Amygdala (tissue), 56 donors: Measurements from ENCODE around the gene AEBP2.

Experiments used
- DNase-seq, 56 donors: peaks; one replicate each; lab custom pipeline; 2025; lab: John Stamatoyannopoulos, UW

Gene AEBP2

DNA sequence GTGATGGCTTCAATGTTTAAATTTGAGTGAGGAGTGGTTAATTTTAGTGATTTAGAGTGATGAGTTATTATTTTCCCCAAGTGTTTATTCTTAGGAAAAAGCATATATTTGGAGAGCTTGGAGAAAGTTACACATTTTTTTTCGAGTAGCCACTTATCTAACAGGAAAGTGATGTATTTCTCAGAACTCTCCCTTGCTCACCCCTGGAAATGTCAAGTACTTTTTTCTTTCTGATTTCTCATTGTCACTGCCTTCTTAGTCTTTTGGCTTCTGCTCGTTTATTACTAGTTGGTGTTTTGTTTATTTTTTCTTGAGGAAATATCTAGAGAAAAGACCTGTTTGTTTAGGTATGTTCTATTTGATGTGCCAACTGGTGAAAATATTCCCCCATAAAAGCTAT, 58.8 kb downstream of the AEBP2 start:
- DNase-seq, result no peak

DNA sequence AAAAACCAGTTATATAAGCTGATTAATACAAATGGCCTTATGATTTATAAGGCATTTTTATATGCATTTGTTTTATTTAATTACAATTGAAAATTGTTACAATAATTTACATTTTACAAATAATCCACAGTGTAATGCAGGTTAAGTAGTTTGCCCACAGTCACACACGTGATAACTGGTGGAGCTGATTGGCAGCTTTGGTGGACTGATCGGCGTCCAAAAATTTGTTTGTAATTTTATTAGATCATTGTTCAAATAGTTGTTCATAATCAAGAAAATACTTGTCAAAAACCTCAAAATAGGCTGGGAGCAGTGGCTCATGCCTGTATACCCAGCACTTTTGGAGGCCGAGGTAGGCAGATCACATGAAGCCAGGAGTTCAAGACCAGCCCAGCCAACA, 59.7 kb downstream of the AEBP2 start:
- no peak for DNase-seq

DNA sequence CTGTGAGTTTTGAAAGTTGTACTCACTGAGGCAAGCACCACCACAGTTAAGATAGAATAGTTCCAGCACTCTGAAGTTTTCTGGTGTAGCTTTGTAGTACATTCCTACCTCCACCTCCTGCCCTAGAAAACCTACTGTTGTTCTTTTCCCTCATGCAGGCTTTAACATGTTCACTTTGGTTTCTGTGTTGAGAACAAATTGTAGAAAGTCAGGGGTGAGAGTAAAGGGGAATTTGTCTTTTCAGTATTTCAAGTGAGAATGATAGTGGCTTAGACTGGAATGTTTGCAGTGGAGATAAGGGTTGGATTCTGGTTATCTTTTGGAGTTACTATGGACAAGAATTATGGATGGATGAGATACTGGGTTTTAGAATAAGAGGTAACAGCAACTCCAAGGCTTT, 67.2 kb downstream of the AEBP2 start:
- DNase-seq, result no peak

DNA sequence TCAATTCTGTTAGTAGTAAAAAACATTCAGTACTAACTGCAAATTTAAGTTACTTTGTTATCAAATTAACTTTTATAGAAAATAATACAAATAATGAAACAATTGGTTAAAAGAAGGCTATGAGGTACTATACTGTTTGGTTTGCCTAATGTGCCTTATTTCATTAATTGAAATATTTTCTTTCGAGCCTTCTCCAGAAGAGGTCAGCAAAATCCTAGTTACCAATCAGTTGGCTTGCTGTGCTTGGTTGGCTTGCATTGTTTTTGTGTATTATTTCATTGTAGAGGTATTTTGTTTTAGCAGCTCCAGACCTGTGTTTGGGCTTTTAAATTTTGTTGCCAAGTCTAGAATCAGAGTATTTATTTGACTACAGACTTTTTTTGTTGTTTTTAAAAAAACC, 68.5 kb downstream of the AEBP2 start:
- DNase-seq, result no peak

DNA sequence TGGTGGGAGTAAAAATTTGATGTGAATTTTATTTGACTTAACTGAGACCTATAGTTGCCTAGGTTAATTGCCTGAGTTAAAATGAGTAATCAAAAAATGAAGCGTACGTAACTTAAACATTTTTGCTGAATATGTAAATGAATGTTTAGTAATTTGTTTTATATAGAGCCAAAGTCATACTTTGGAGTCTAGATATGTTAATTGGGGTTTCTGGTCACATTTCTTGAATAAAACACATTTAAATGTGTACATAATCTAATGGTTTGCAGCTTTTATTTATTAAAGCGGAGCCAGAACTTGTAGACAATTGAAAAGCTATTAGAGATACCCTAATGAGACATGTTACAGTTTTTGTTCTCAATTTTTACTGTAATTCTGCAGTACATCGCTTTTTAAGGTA, 71.2 kb downstream of the AEBP2 start:
- no peak for DNase-seq

DNA sequence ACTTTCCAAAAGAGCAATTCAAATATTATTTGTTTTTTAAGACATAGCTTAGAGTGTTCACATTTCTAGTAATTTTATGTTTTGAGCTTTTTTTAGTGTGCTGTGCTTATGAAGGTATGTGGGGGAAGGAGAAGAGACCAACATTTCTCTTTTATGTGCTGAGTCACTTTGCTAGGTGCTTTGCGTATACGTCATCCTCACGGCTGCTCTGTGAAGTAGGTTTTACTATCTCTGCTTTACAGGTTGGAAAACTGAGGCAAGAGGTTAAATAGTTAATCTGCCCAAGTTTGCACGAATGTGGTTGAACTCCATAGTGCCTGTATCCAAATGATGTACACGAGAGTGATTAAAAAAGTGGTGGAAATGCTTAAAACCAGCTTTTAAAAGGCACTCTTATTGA, 75.9 kb downstream of the AEBP2 start:
- no peak for DNase-seq

DNA sequence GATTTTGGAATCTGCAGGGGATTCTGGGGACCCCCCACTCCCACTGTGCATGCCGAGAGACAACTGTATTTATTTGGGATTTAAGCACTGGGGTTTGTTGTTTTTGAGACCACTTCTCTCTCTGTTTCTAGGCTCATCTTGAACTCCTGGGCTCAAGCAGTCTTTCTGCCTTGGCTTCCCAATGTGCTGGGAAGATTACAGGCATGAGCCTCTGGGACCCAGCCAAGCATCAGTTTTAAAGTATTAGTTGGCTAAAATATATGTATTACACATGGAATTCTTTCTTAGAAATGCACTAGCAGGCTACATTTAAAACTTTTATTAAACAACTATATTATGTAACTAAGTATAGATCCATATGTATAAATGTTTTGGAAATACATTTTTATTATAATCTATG, 78.3 kb downstream of the AEBP2 start:
- no peak for DNase-seq

DNA sequence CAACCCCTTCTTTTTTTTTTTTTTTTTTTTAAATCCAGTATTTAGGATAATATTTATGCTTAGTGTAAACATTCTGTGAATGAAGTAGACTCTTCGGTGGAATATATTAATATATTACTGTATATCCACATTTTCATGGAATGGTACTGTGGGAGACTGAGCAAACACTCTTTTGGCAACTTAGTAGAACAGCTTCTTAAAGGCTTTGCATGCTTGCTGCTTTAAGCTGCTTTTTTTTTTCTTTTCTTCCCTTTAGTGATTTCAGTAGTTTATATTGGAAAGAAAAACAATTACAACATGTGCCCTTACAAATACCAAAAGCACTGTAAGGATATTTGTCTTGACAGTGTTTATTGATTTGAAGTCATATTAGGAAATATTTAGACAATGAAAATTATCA, 78.9 kb downstream of the AEBP2 start:
- DNase-seq, result no peak

DNA sequence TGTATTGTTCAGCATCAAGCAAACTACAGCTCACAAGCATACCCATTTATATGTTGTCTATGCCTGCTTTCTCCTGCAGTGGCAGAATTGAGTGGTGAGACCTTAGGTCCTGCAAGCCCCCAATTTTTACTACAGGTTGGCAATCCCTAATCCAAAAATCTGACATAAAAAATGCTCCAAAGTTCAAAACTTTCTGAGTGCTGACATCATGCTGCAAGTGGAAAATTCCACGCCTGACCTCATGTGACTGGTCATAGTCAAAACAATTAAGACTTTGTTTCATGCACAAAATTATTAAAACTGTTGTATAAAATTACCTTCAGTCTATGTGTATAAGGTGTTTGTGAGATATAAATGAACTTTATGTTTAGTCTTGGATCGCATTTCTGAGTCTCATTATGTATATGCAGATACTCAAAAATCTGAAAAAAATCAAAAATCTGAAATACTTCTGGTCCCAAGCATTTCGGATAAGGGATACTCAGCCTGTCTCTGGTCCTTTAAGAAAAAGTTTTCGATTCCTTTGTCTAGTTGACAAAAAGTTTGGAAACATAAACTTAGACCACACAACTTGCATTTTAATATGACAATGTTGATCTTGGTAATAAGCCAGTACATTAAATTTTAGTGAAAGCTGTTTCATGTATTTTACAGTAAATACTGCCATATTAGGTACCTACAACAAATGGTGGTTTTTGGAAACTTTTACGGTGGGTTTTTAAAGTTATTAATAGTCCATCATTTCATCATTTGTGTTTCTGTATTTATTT, 81.5 kb downstream of the AEBP2 start:
- DNase-seq, result no peak

DNA sequence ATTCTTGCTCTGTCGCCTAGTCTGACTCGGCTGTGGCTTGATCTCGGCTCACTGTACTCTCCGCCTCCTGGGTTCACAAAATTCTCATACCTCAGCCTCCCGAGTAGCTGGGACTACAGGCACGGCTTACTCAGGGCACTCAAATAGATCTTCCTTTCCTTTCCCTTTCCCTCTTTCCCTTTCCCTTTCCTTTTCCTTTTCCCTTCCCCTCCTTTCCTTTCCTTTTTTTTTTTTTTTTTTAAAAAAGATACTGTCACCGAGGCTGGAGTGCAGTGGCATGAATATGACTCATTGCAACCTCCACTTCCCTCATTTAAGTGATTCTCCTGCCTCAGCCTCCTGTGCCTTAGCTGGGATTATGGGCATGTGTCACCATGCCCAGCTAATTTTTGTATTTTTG, 86.0 kb downstream of the AEBP2 start:
- no peak for DNase-seq

DNA sequence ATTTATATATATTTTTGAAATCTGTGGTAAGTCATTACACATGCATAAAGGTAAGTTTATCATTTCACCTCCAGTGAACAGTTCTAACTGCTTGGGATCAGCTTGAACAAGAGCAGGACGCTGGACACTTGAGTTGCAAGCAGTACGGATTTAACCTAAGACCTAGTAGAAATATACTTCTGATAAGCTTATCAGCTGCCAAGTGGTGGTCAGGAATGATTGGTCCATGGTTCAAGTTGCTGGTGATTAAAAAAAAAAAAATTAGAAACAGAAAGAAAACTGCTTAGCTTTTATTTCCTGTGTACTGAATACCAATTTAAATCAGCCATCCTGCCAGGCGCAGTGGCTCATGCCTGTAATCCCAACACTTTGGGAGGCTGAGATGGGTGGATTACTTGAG, 88.6 kb downstream of the AEBP2 start:
- no peak for DNase-seq

DNA sequence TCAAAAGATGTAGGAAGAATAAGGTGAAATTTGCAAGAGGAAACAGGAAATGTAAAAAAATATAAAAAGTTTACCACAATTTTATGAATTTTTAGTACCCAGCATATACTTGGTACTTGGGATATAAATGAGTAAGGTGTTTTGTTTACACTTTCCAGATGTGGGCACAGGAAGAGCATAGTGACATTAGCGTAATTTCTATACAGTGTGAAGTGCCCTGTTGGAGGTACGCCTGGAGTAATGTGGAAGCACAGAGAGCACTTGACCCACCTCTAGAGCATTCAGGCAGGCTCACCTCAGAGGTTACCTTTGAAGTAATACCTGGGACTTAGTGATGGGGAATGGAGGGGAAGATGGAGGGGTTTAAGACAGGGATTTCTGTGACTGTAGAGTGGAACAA, 89.5 kb downstream of the AEBP2 start:
- DNase-seq, result no peak

DNA sequence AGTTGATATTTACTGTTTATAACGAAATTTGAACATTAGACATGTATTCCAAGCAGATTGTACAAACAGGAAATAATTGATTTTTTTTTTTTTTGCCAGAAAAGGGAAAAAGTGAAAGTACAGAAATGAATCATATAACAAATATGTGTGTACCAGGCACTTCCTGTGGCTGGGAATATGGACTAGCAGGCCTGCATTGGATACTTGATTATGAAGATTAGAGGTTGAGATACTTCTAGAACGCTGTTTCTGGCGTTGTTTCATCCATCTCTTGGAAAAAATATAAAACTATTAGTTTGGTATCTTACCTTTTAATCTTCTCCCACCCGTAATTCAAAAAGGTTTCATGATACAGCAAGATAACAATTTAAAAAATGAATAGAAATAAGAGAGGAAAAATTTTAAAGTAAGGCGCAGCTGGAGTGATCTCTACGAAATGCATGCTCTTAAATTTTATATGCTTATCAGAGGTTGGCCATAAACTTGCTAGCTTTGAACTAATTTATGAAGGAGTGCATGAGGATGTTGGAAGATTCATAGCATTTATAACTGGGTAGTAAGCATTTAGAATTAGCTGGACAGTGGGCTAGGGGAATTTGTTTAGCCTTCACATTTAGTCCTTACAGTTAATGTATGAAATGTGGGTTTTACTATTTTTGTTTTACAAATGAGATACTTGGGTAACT, 90.8 kb downstream of the AEBP2 start:
- DNase-seq, result no peak

DNA sequence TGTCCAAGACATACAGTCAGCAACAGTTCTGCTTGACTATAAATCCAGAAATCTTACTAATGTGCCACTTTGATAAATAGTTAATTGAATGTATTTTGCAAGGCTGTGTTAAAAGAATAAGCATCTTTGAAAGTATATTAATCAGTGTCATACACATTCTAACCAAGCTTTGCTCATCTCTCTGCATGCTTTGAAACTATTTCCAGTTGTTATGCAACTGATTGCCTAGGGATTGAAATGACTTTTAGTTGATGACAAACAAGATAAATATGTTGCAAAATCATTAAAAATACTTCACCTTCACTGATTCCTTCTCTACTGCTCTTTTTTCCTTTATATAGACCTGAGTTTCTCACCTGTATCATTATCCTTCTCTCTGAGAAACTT, 91.3 kb downstream of the AEBP2 start:
- no peak for DNase-seq

DNA sequence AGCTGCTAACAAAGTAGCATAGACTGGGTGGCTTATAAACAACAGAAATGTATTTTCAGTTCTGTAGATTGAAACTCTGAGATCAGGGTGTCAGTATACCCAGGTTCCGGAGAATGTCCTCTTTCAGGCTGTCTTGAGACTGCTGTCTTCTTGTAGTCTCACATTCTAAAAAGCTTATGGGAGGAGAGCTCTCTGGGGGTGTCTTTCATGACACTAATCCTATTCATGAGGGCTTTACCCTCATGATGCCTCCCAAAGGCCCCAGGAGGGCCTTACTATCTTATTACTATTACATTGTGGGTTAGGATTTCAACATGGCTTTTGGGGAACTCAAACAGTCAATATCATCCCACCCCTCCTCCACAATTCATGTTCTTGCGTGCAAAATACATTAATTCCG, 94.3 kb downstream of the AEBP2 start:
- no peak for DNase-seq

DNA sequence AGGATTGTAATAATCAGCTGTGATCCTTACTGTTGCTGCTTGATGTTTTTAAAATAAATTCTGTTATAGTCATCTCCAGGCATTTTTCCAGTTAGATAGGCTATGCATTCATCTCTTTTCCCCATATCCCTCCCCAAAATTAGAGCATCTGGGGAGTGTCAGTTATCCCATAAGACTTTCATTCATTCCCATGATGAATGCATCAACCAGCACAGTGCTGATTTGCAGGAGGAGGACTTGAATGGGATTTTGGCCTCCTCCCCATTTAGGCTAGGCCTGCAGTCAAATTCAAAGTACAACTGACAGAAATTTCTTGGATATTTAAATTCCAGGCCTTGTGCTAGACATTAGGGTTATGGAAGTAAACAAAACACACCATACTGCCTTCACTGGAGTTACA, 99.8 kb downstream of the AEBP2 start:
- DNase-seq, result no peak

DNA sequence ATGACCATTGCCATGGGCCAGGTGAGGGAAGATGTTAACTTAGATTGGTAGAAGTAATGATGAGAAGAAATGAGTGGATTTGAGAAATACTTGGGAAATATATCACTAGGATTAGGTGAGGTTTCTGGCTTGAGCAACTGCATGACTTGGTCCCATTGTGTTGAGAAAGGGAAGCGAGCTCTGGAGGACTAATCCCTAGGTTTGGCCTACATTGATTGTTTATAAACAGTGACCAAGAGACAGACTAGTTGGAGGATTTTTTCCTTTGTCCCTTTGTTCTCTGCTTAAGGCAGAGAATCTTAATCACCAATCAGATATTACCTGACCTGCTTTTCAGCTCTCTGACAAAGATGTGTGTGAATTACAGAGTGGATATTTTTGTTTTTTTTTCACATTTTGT, 100.5 kb downstream of the AEBP2 start:
- DNase-seq, result no peak

DNA sequence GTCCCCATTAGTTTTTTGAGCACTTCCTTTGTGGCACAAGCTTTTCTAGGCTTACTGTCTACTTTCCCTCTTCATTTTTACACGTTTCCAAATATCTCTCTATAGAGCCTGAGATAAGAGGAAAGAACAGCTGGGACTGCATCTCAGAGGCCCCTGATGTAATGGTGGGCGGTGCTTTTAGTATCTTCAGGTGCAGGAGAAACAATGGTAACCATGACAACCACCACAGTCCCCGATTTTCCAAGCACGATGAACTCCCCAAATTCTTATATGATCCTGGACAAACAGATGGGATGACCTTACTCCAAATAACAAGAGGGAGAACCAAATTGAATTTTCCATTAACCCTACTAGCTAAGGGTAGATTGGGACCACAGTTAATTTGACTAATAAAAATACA, 103.3 kb downstream of the AEBP2 start:
- no peak for DNase-seq

DNA sequence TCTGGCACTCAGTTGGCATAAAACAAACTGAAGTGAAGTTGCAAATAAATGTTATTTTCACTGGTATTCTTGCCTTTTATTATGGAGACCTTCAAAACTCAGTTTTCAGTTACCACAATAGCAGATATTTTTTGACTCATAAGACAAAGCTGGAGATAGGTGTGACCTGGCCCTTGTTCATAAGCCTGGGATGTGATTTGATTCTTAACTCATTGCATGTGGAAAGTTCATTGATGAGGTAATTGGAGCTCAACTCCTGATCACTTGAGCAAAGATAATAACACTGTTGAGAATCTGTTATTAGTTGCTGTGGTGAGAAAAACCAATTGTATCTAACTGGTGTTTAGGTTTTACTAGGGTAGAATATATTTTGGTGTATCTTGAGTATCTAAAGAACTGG, 105.1 kb downstream of the AEBP2 start:
- no peak for DNase-seq

DNA sequence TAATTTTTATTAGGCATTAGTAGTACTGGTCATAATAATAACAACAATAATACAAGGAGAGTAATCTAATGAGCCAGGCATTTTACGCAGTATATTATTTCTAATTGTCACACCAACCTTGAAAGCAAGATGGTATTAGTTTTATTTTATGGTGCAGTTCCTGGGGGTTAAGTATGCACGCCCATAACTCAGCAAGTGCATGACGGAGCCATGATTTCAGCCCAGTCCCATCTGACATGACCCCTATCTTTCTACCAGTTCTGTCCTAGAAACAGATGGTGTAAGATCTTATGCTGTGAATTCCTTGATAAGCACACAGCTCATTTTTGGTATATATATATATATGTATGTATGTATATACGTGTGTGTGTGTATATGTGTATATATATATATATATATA, 106.0 kb downstream of the AEBP2 start:
- DNase-seq, result no peak

DNA sequence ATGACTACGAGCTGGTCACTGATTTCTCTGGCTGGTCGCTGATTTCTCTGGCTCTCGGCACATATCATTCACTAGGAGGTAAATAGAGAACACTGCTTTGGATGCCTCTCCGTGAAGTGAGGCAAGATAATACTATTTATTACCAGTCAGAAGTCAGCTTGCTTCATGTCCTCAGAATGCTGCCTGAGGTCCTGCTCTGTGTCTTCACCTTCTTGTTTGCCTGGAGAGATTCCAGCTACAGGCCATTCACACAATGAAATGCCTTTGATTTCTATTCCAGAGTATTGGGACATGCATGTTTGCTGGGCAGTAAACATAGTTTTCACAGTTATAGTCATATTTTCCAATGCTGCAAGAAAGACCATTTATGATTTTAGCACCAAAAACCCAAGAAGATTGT, 106.7 kb downstream of the AEBP2 start:
- DNase-seq, result no peak

DNA sequence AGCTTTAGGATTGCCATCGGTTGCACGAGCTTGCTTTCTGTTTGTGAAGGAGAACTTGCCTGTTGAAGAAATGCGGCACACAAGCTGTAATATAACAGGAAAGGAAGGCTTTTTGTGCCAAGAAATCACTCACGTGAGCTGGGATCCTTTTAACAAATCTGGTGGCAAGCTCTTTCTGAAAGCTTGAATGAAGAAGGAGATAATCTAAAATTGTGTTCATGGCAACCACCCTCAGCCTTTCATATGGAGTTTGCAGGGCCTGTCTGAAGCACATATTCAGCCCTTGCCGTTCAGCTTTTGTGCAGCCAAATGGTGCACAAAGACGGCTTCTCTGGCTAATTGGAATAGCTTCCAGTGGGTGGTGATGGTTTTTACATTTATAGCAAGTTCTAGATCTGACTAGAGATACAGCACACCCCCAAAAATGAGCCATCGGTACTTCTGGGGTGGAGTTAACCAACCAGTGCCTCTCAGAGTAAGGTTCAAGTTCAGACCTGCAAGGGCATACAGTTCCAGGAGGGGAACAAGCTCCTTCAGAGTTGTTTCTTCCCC, 107.4 kb downstream of the AEBP2 start:
- DNase-seq, result peak in 25 of 56 donors; percentile 2 to 47 (median 16)
